Activated CD4-positive, alpha-beta T cell treated with anti-CD3 and anti-CD28 coated beads, Interleukin-2, Interleukin-4, amounts not matched to agents 100 ng/mL and 50 ng/mL, durations not matched to agents 16 hours and 8 hours (primary cell): ENCODE results near the gene CARS2.
"Not testable (repeated sequence)": the region's sequence is repeated elsewhere in the genome, so short reads cannot be mapped to it uniquely, and the experiment has no call there.

ENCODE experiments used
- DNase-seq: peaks from one replicate; pipeline ENCODE4 v3.0.0-alpha.2; 2020; ENCODE audit warnings: low spot score

Gene CARS2

DNA sequence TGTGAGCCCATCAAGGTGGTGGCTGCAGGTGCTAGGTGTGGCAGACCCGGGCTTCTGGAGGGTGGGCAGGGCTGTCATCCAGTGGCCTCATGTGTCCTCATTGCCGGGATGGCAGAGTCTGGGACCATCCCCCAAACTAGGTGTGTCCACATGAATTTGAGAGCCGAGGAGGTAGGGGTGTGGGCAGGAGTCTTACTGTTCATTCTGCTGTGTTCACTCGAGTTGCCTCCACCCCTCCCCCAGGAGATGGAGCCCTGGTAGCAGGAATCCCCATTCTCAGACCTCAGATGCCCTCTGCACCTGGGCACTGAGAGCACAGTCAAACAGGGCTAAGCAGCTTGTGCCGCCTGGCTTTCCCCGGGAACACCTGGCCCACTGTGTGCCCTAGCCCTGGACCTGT is 68.2 kb downstream of the CARS2 start:
- DNase-seq = no peak

DNA sequence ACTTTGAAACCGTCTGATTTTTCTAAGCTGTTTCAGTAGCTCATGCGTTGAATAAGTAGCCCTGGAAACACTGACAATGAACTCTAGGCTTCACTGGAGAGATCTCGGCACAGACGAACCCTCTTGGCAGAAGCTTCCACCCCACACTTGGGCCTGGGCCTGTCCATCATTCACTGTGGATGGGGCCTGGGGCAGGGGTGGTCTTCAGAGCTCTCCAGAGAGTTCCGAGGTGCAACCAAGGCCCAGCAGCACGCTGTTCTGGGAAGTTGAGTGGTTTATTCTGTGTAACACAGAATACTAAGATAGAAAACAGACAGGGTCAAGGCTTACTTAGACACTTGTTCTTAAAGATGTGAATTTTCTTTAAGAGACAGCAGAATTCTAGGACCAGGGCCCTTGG is 68.6 kb downstream of the CARS2 start:
- no peak for DNase-seq

DNA sequence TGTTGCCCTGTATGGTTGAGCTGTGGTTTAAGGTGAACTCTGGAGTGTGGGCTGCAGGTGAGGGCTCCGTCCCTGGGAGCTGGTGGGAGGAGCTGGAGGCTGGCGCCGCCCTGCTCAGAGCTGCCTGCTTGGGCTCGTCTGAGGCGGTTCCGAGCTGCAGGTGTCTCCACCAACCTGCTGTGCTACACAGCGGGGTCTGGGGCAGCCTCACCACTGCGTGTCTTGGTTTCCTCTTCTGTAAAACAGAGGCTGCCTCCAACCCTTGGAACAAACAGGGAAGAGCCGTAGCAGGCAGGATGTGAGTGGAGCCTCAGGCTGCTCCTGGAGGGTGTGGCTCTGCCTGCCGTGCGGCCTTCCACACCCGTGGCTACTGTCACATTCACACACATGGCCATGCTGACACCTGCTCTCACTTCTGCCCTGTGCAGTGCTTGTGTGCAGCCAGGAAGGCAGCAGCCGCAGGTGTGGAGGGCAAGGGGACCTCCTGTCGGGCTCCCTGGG is 69.2 kb downstream of the CARS2 start:
- no peak for DNase-seq

DNA sequence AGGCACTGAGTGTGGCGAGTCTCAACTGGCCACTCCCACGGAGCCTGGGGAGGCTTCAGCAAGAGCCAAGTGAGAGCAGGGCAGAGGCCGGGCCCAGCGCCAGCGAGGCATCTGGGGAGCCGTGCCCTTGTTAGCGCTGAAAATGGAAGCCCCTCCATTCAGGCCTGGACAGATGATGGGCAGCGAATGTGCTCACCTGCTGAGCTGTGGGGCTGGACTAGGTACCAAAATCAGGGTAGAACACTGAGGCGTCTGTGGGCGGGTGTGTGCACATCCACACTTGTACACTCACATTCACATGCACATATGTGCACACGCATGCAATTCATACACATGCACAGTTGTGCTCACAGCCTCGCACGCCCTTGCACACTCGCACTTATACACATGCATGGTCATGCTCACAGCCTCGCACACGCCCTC is 69.9 kb downstream of the CARS2 start:
- no peak for DNase-seq

DNA sequence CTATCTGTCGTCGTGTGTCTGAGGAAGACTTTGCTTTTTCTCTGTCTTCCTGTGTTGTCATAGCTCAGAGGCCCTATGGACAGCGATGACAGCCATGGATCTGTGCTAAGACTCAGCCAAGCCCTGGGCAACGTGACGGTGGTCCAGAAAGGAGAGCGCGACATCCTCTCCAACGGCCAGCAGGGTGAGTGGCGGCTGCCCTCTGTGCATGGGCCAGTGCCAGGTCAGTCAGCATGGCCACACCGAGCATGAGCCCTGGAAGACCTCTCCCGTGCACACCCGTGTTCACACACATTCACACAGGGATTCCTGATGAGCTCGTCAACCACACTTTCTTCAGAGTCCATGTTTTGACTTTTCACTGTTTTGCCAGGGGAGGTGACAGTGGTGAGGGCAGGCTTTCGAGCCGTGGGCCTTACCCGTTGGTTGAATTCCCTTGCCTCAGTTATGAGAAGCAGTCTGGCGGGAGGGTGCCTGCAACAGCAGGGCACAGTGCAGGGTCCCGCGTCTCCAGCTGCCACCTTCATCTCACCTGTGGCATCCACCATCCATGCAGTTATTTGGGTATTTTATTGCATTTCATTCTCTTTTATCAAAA is 70.4 kb downstream of the CARS2 start:
- DNase-seq = no peak

DNA sequence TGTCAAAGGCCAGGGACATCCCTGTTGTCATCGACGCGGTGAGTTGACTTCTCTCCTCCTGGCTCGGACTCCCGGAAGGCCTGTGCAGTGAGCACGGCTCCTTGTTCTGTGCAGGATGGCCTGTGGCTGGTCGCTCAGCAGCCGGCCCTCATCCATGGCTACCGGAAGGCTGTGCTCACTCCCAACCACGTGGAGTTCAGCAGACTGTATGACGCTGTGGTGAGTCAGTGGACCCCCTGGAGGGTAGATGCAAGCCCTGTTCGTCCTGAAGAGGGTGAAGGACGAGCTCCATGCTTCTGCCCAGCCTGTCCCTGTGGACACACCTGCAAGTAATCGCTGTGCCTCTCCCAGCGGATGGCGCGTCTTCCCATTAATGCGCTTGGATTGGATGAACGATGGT is 71.4 kb downstream of the CARS2 start:
- no peak for DNase-seq

DNA sequence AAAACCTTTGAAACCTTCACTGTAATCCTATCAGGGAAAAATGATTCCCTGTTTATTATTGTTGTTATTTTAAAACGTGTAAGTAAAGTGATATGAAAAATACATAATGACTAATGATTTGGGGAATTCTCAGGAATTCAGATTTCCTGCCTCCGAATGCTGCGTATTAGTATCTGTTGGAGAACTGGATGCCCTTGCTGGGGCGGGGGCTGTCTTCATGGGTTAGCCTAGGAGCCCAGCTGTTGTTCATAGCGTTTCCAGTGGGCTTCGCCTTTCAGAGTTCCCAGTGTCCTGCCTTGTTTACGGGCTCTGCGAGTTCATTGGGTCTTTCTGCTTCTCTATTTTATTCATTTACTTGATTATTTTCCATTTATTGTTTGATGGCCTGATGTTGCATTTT is 72.1 kb downstream of the CARS2 start:
- no peak for DNase-seq

DNA sequence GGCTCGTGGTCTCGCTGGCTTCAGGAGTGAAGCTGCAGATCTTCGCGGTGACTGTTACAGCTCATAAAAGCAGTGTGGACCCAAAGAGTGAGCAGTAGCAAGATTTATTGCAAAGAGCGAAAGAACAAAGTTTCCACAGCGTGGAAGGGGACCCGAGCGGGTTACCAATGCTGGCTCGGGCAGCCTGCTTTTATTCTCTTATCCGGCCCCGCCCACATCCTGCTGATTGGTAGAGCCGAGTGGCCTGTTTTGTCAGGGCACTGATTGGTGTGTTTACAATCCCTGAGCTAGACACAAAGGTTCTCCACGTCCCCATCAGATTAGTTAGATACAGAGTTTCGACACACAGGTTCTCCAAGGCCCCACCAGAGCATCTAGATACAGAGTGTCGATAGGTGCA is 73.7 kb downstream of the CARS2 start:
- not testable (repeated sequence) for DNase-seq

DNA sequence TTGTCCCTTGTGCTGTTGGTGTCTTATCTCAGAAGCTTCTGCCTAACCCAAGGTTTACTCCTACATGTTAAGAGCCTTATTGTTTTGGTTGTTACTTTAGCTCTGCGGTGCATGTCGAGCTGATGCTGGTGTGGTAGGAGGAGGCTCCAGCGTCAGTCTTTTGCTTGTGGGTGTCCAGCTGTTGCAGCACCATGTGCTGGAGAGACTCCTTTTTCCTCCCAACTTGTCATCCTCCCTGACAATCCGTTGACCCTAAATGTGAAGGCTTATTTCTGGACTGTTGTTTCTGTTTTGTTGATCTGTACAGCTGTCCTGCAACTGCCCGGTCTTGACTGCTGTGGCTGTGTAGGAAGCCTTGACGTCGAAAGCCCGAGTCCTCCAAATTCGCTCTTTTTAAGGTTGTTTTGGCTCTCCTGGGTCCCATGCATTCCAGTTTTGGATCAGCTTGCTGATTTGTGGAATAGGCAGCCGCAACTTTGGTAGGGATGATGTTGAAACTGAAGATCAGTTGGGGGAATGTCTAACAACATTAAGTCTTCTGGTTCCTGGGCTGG is 75.3 kb downstream of the CARS2 start:
- DNase-seq = no peak

DNA sequence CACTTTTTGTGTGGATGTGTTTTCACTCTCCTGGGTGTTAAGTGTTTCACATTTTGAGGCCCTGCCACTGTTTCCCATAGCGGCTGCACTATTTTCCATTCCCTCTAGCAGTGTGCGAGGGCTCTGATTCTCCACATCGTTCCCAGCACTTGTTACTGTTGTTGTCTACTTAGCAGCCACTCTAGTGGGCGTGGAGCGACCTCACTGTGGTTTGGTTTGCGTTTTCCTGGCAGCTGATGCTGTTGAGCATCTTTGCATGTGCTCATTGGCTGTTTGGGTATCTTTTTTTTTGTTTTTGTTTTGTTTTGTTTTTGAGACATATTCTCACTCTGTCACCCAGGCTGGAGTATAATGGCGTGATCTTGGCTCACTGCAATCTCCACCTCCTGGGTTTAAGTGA is 76.2 kb downstream of the CARS2 start:
- no peak for DNase-seq

DNA sequence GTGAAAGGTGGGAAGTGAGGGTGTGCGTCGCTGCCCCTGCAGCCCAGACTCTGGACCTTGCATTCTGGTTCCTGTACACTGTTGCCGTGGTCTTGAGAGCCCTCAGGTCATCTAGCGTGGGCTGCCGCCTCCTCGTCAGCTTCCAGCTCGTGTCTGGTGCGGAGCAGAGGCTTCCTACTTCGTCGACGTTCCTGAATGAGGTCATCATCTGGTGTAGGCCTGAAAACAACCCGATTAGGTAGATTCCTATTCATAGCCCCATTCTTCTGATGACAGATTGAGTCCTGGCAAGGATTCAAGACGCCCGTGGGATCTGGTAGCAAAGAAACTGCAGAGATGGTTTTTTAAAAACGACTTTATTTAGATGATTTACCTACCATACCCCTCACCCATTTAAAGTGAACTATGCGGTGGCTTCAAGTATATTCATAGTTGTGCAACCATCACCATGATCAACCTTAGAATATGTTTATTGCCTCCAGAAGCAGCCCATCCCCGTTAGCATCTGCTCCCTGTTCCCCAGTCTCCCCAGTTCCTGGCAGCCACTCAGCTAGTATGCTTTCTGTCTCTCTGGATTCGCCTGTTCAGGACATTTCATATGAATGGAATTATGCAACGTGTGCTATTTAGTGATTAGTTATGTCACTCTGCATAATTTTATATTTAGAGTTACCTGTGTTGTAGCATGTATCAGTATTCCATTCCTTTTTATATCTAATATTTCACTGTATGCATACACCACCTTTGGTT is 76.8 kb downstream of the CARS2 start:
- DNase-seq = no peak

DNA sequence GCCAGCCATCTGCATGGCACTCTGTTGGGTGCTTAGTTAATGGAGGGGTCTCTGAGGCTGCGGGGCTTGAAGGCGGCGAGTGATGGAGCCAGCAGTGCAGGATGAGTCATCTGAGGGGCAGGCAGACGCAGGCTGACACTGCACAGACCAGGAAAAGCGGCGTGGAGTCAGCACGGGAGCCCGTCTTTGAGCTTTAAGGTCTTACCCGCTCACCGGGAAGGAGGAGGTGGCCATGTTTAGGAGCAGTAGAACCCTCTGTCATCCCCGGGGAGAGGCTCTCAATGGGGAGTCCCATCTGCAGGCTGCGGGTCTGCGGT is 77.5 kb downstream of the CARS2 start:
- DNase-seq = no peak

DNA sequence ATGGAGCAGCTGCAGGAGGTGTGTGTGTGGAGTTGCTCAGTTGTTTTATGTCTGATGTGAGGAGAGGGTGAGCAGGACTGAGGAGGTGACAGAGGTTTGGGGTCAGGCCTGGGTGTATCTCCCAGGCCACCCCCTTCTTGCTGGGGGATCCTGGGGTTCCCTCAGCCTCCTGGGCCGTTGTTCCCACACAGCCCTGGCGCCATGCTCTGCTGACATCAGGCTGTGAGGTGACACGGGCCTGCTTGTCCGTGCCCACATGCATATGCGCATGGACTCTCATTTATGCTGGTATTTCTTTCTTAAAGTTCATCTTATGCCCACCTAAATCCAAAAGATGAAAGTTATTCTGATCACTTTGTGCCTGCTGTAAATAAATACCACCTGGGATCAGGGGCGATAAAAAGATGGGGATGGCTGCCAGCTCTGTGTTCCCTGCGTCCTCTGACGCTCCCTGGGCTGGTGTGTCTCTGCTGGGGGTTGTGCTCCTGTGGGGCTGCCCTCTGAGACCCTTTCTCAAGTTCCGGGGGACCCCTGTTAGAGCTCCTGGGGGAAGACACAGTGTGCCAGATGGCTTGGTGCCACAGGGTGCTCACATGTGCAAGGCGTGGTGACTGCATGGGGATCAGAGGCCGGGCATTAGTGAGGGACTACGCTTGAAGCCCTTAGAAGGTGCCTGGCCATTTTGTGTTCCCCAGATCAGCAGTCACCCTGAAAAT is 78.0 kb downstream of the CARS2 start:
- no peak for DNase-seq

DNA sequence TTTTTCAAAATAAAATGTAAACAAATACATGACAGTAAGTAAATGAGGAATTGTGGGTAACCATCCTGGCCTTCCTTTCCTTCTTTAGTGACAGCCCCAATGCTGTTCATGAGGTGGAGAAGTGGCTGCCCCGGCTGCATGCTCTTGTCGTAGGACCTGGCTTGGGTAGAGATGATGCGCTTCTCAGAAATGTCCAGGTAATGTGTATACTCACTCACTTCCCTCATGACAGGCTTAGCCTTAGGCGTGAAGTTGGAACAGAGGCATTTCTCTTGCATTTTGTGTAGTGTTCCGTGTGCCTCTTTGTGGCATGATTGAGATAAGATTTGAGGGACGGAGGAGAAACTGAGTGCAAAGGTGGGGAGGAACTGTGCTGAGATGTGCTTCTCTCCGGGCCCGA is 78.6 kb downstream of the CARS2 start:
- no peak for DNase-seq

DNA sequence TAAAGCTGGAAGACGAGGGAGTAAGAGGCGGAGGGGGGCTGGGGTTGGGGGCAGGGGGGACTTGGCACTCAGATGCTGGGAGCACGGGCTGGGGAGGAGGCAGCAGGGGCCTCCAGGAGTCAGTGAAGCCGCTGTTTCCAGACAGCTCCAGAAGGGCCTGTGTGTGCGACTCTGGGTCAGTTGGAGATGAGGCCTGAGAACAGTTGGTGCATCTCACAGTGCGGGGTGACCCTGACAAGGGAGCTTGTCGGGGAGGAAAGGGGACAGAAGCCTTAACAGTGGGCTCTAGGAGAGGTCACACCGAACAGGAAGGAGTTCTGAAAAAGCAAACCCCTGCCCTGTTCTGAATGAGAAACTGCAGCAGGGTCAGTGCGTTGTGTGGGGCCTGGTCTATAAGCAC is 79.4 kb downstream of the CARS2 start:
- no peak for DNase-seq

DNA sequence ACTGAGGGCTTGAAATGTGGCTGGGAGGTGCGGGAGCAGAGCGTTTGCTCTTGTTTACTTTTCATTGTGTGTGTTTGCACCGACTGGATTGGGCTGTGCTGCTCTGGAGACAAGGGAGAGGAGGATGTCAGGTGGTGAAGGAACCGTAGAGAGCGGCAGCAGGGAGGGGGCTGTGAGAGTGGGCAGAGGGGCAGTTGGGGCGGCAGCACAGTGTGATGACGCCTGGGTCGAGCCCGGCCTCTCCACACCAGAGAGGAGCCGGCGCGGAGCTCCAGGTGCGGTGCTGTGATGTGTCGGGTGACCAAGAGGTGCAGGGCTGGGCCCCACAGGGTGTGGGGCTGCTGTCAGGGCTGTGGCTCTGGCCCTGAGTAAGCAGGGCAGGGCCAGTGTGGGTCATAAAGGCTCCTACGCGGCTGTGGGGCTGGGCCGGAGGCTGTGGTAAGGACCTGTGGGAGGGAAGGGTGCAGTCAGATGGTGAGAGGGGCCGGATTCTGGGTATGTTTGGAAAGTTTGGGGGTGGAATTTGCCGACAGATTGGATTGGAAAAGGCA is 80.1 kb downstream of the CARS2 start:
- DNase-seq = no peak

DNA sequence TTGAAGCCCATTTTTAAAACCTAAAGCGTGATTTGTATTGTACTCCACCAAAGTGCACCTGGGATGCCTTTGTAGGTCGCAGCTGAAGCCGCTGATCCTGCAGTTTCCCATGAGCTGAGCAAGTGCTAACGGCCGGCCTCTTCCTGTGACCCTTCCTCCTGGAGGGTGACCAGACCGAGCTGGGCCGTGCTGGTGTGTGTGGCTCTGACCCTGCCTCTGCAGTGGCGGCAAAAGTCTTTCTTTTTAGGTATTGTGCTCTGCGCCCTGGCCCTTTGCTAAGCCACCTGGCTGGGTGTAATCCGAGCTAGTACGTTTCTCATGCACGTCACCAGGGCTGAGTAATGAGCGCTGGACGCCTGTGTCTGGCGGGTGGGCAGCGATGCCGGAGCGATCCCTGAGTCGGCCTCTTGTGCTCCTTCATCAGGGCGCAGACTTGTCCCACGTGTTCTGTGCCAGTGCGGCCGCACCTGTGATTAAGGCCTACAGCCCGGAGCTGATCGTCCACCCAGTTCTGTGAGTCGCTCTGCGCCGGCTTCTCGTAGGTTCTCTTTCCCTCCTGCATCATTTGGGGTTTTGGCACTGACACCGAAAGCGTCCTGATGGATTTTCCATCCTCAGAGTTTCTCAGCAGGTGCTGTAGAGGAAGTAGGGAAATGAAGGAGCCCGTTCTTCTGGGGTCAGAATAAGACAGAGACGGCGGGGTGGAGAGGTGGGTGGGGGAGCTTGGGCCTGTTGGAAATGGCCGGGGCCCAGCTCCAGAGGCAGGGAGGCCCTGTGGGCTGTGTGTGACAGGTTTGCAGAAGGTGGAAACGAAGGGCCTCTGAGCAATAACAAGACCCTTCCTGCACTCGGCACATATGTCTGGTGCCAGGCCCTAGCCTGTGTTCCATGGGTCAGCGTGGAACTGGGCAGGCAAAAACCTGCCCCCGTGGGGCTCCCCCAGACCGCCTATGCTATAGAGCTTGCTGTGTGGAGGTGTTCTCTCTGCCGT is 80.9 kb downstream of the CARS2 start:
- no peak for DNase-seq

DNA sequence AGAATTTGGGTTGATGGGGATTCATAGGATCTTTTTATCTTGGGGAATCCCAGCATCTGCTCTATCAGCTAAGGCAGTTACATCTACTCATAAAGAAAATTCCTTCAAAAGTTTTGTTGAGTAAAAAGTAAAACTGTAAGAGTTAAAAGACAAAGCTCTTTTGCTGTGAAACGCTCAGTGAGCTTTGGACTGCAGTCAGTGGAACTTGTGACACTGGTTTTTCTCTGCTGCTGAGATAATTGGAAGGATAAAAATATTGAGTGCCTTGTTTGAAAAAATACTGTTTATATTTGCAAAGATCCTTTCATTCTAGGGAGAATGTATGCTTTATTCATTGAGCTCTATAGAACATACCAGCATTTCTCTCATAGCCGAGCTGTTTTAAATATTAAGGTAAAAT is 85.3 kb downstream of the CARS2 start:
- DNase-seq = no peak

DNA sequence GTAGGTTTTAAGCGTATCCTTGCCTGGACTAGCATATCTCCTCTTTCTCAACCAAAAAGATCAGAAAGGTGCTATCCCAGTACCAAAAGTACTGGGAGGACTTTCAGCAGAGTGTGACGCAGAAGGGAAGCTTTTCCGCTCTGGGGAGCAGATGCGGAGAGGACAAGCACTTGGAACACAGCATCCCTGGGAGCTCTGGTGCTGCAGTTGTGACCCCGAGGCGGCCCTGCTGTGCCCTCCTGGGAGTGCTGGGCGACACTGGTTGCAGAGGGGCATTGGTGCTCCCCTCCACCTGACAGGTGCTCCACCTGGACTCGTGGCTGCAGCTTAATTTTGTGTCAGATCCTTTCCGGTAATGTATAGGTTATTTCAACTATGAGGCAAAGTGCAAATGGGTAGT is 87.1 kb downstream of the CARS2 start:
- no peak for DNase-seq

DNA sequence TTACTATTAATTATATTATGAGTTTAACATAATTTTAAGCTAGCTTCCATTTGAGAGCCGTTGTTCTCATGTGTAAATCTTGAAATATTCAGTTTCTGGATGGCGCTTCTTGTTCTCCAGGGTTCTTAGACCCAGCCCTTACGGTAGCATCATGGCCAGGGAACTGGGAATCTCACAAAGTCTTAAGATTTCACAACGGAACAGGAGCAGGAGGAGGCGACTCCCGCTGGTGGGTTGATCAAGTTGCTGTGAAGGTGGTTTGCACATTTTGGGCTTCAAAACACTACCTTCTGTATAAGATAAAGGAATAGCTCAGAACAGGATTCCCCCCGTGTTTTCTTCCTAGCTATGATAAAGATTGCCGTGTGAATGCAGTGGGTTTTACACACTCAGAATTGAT is 87.7 kb downstream of the CARS2 start:
- no peak for DNase-seq

DNA sequence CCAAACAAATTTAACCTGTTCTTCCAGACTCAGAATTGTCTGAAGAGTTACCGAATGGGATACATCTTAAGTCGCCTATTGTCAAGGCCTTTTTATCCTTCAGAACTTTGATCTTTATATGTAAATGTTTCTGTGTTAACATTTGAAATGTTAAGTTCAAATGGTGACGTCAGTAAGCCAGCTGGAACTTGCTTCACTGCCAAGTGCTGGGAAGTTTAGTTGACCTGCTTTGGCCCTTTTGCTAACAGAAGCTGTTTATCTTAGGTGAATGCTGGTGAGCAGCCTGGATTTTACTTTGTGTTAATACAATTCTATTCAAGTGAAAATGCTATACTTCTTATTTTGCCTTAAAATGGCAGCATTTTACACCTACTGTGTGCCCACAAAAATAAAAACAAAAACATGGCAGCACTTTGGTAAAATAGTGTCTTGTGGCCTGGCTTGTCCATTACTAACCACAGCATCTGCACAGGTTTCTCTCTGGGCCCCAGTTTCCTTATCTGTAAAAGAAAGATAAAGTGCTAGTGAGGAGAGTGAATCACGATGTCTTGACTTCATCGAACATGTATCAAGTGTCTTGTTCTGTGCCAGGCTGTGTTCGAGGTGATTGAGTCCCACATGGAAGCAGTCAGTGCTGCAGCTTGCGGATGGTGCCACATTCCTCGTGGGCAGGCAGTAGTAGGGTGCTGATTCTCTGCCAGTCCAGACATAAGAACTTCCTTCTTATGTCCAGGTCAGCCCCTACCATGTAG is 88.4 kb downstream of the CARS2 start:
- DNase-seq = no peak
